OCI-LY7 (cell line): Measurements from ENCODE around the gene CHST6. TPM values are rescaled to one million over a fixed set of nuclear protein-coding genes. Genes with fewer than 3 reads are reported as not detected.

Source experiments
- BruUV-seq: library from RNA; stranded (reverse); fragments of 400-500 nt; replicated peaks from 2 replicates; lab custom pipeline; 2021; lab: Mats Ljungman, UMichigan
- CTCF ChIA-PET: fragments of 300-600 bp; sonication (Branson Sonifier 250); formaldehyde crosslinking; loops from one replicate; lab custom pipeline; 2022; ENCODE audit warnings: antibody characterized with exemption; ENCODE audit not compliant: unreplicated experiment; lab: Charles Lee
- POLR2A ChIA-PET: fragments of 300-600 bp; sonication (Branson Sonifier 250); formaldehyde crosslinking; loops from one replicate; lab custom pipeline; 2022; ENCODE audit warnings: antibody characterized with exemption; lab: Charles Lee
- DNase-seq: peaks from one replicate; pipeline ENCODE4 v3.0.0-alpha.2; 2015; ENCODE audit warnings: low spot score
- H2AFZ ChIP-seq: fragments of 200-600 bp; sonication (generic), shearing (Covaris generic); 2 replicates; pipeline ENCODE4 v1.6.1; 2014; ENCODE audit warnings: mild to moderate bottlenecking, antibody characterized with exemption, low read length, moderate library complexity
- H3K27ac ChIP-seq: fragments of 200-600 bp; sonication (generic); 2 replicates; pipeline ENCODE4 v1.5.1; 2014; ENCODE audit warnings: mixed run types, low read depth, mild to moderate bottlenecking, moderate library complexity, low read length, inconsistent platforms; ENCODE audit not compliant: poor library complexity, severe bottlenecking
- H3K36me3 ChIP-seq: fragments of 200-600 bp; sonication (generic); 2 replicates; pipeline ENCODE4 v1.6.1; 2014; ENCODE audit warnings: mild to moderate bottlenecking, antibody characterized with exemption, low read length, moderate library complexity, mixed read lengths; ENCODE audit not compliant: insufficient read depth
- H3K4me1 ChIP-seq: fragments of 200-600 bp; sonication (generic); 2 replicates; pipeline ENCODE4 v1.5.1; 2014; ENCODE audit warnings: mild to moderate bottlenecking, low read length; ENCODE audit not compliant: insufficient read depth, poor library complexity, severe bottlenecking
- H3K4me2 ChIP-seq: fragments of 200-600 bp; sonication (generic); 2 replicates; pipeline ENCODE4 v1.6.1; 2014; ENCODE audit warnings: mild to moderate bottlenecking, low read length
- H3K4me3 ChIP-seq: fragments of 200-600 bp; sonication (generic); 2 replicates; pipeline ENCODE4 v1.5.1; 2014; ENCODE audit warnings: mild to moderate bottlenecking, low read depth, low read length; ENCODE audit not compliant: poor library complexity, severe bottlenecking
- H3K79me2 ChIP-seq: fragments of 200-600 bp; sonication (generic); 2 replicates; pipeline ENCODE4 v1.6.1; 2016; ENCODE audit warnings: low read depth, mild to moderate bottlenecking, low read length, moderate library complexity, mixed read lengths; ENCODE audit not compliant: insufficient read depth
- H3K9me2 ChIP-seq: fragments of 200-600 bp; sonication (generic); 2 replicates; pipeline ENCODE4 v1.6.1; 2016; ENCODE audit warnings: mild to moderate bottlenecking, low read length, mixed read lengths; ENCODE audit not compliant: insufficient read depth
- H3K9me3 ChIP-seq: fragments of 200-600 bp; sonication (generic); 2 replicates; pipeline ENCODE4 v1.6.1; 2014; ENCODE audit warnings: mild to moderate bottlenecking, mixed run types, low read length, mixed read lengths
- H4K20me1 ChIP-seq: fragments of 200-600 bp; sonication (generic); 2 replicates; pipeline ENCODE4 v1.6.1; 2014; ENCODE audit warnings: mild to moderate bottlenecking, antibody characterized with exemption, low read length, moderate library complexity, mixed read lengths; ENCODE audit not compliant: insufficient read depth
- EZH2phosphoT487 ChIP-seq: fragments of 200-600 bp; sonication (generic); IDR thresholded peaks from 2 replicates; pipeline ENCODE4 v1.6.1; 2018; ENCODE audit warnings: low read depth, borderline replicate concordance, mild to moderate bottlenecking, mixed run types, antibody characterized with exemption, low read length, moderate library complexity, mixed read lengths
- intact Hi-C: fragments of 100-400 bp; cut with micrococcal nuclease; formaldehyde crosslinking; loops from one replicate; pipeline ENCODE4 v1.10.0; 2022; ENCODE audit not compliant: unreplicated experiment
- total RNA-seq, 2 experiments: library from RNA; depleted of rRNA in 1 of 2; stranded (reverse); fragments of >200 nt in 1 of 2; shearing (Covaris generic) in 1 of 2; gene quantifications; 2 replicates each; pipeline ENCODE4 v1.2.3, GENCODE V29; 2014 to 2022
- TF ChIP-seq, protein P1 (sequence below): fragments of 200-600 bp; sonication (generic); conservative IDR thresholded peaks from 2 replicates; pipeline ENCODE4 v1.5.1; 2014; ENCODE audit warnings: mild to moderate bottlenecking, antibody characterized with exemption, low read length, moderate library complexity, mixed read lengths

CHST6 gene
- total RNA-seq, 2 experiments from 2014 or later, result 0.06 TPM; not detected in 1

DNA sequence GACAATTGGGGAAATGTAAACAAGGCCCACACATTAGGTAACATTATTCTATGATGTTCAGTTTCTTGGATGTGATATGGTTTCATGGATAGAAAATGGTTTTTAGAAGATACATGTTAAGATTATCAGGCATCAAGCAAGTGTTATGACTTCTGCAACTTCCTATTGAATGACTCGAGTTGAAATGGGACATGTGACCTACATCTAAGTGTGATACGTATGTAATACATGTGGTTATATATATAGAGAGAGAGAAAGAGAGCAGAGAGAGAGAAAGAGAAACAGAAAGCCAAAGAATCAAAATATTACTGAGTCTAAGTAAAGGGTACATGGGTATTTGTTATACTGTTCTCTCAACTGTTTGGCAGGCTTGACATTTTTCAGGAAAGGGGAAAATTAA, 32.4 kb downstream of the CHST6 start:
- Histone ChIP-seq H3K36me3 (0 out of 2 replicates have a peak, but pooled peaks cover 6% of the 10 kb centered on the region), H4K20me1 (peaks cover 16% of the 10 kb centered on the region), H3K79me2 (peaks cover 32% of the 10 kb centered on the region), H3K27ac (no peak overlapping the region), H3K9me2 (no peaks in the 10 kb centered on the region), H3K4me3 (peak overlapping the region; percentile 85), H3K4me1 (peaks cover 10% of the 10 kb centered on the region), H3K4me2 (peak overlapping the region; percentile 98), H3K9me3 (no peaks in the 10 kb centered on the region), H2AFZ (no peak overlapping the region)
- POLR2A ChIA-PET, result no interaction called here
- no peak for TF ChIP-seq EZH2phosphoT487
- intact Hi-C loops, result loop anchor here (5.0 kb wide), 1 partner anchor 184 kb away; the partner anchor contains the start of genes KARS1 and TERF2IP
- no TSS peak for BruUV-seq
- CTCF ChIA-PET, result no interaction called here
- peak; percentile 9 for DNase-seq

DNA sequence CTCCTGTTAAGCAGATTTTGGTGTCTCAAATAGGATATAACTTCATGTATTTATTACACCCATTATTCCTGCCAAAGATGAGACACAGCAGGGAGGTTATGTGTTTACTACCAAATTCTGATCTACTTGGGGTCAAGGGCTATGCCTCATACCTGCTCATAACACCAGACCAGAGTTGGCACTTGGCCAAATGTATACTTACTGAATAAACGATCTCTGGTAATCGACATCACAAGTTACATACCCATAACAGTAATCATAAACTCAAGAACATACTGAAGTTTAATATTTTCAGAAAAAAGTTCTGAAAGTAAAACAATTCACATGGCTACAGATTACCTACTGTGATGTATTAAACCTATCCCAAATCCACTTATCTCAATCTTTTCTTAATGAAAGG, 33.7 kb downstream of the CHST6 start:
- Histone ChIP-seq H3K27ac (no peak overlapping the region), H3K9me2 (no peaks in the 10 kb centered on the region), H4K20me1 (peaks cover 16% of the 10 kb centered on the region), H3K4me1 (peaks cover 10% of the 10 kb centered on the region), H2AFZ (no peak overlapping the region), H3K36me3 (0 out of 2 replicates have a peak, but pooled peaks cover 6% of the 10 kb centered on the region), H3K79me2 (peaks cover 32% of the 10 kb centered on the region), H3K4me2 (no peak overlapping the region), H3K9me3 (no peaks in the 10 kb centered on the region), H3K4me3 (no peak overlapping the region)
- no TSS peak for BruUV-seq
- ChIA-PET CTCF (no interaction called here), POLR2A (no interaction called here)
- intact Hi-C loops, result loop anchor here (5.0 kb wide), 1 partner anchor 186 kb away; the partner anchor contains the start of genes KARS1 and TERF2IP
- no peak for TF ChIP-seq EZH2phosphoT487
- TF ChIP-seq, protein P1, sequence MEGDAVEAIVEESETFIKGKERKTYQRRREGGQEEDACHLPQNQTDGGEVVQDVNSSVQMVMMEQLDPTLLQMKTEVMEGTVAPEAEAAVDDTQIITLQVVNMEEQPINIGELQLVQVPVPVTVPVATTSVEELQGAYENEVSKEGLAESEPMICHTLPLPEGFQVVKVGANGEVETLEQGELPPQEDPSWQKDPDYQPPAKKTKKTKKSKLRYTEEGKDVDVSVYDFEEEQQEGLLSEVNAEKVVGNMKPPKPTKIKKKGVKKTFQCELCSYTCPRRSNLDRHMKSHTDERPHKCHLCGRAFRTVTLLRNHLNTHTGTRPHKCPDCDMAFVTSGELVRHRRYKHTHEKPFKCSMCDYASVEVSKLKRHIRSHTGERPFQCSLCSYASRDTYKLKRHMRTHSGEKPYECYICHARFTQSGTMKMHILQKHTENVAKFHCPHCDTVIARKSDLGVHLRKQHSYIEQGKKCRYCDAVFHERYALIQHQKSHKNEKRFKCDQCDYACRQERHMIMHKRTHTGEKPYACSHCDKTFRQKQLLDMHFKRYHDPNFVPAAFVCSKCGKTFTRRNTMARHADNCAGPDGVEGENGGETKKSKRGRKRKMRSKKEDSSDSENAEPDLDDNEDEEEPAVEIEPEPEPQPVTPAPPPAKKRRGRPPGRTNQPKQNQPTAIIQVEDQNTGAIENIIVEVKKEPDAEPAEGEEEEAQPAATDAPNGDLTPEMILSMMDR, result no peak
- DNase-seq, result no peak

DNA sequence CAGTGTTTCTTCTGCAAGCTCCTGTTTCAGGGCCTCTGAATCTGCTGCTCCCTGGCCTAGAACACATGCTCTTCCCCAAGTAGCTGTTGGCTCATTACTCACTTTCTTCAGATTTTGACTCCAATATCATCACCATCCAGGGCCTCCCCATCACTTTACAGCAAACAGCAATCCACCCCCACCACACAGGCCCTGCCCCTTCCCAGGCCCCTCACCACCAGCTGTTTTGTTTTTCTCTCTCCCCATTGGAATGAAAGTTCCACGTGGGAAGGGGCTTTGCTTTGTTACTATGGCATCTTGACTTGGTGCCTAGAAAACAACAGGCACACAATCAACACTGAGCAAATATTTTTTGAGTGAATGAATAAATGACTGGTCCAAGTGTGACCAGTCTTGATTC, 34.8 kb downstream of the CHST6 start:
- DNase-seq, result no peak
- Histone ChIP-seq H4K20me1 (peaks cover 16% of the 10 kb centered on the region), H3K79me2 (peaks cover 33% of the 10 kb centered on the region), H3K9me2 (no peaks in the 10 kb centered on the region), H3K9me3 (no peaks in the 10 kb centered on the region), H3K4me2 (no peak overlapping the region), H3K36me3 (0 out of 2 replicates have a peak, but pooled peaks cover 6% of the 10 kb centered on the region), H3K4me3 (no peak overlapping the region), H3K4me1 (peaks cover 10% of the 10 kb centered on the region), H3K27ac (no peak overlapping the region), H2AFZ (no peak overlapping the region)
- intact Hi-C loops, result loop anchor here (5.0 kb wide), 1 partner anchor 187 kb away; the partner anchor contains the start of genes KARS1 and TERF2IP
- TF ChIP-seq, protein P1, result no peak
- no peak for TF ChIP-seq EZH2phosphoT487
- ChIA-PET CTCF (no interaction called here), POLR2A (no interaction called here)
- no TSS peak for BruUV-seq
